Smooth muscle cell (in vitro differentiated cells): ENCODE results near the gene STOX2. TPM values are rescaled to one million over a fixed set of nuclear protein-coding genes. Genes with fewer than 3 reads are reported as not detected.

Experiments used
- DNase-seq: peaks from one replicate; lab custom pipeline; 2025; ENCODE audit not compliant: unreplicated experiment; lab: John Stamatoyannopoulos, UW
- H2AFZ ChIP-seq: fragments of 200-600 bp; sonication (generic); 2 replicates; pipeline ENCODE4 v1.6.0; 2016; ENCODE audit warnings: antibody characterized with exemption, low read depth, mild to moderate bottlenecking
- H3F3A ChIP-seq: fragments of 200-600 bp; sonication (generic); 2 replicates; pipeline ENCODE4 v1.6.0; 2017; ENCODE audit warnings: antibody characterized with exemption, low read depth
- H3K27ac ChIP-seq: fragments of 200-600 bp; sonication (generic); 2 replicates; pipeline ENCODE4 v1.5.1; 2016; ENCODE audit warnings: low read depth, mild to moderate bottlenecking
- H3K27me3 ChIP-seq: fragments of 200-600 bp; sonication (generic); 2 replicates; pipeline ENCODE4 v1.6.1; 2016; ENCODE audit warnings: low read depth, mild to moderate bottlenecking
- H3K36me3 ChIP-seq: fragments of 200-600 bp; sonication (generic); 2 replicates; pipeline ENCODE4 v1.5.1; 2016; ENCODE audit warnings: low read depth
- H3K4me1 ChIP-seq: fragments of 200-600 bp; sonication (generic); 2 replicates; pipeline ENCODE4 v1.5.1; 2016; ENCODE audit warnings: low read depth
- H3K4me2 ChIP-seq: fragments of 200-600 bp; sonication (generic); 2 replicates; pipeline ENCODE4 v1.6.0; 2016; ENCODE audit warnings: mild to moderate bottlenecking
- H3K4me3 ChIP-seq: fragments of 200-600 bp; sonication (generic); 2 replicates; pipeline ENCODE4 v1.5.1; 2016; ENCODE audit warnings: mild to moderate bottlenecking
- H3K79me2 ChIP-seq: fragments of 200-600 bp; sonication (generic); 2 replicates; pipeline ENCODE4 v1.6.0; 2016; ENCODE audit warnings: low read depth, mild to moderate bottlenecking
- H3K9ac ChIP-seq: fragments of 200-600 bp; sonication (generic); 2 replicates; pipeline ENCODE4 v1.6.0; 2016; ENCODE audit warnings: low read depth
- H3K9me3 ChIP-seq: fragments of 200-600 bp; sonication (generic); replicated peaks from 2 replicates; pipeline ENCODE4 v1.5.1; 2016; ENCODE audit warnings: low read depth
- H4K20me1 ChIP-seq: fragments of 200-600 bp; sonication (generic); 2 replicates; pipeline ENCODE4 v1.6.0; 2016; ENCODE audit warnings: low read depth
- WGBS: methylation state at CpG from one replicate; pipeline ENCODE4 v1.1.7; 2016; ENCODE audit warnings: low lambda C conversion rate; 5-methylcytosine and 5-hydroxymethylcytosine counted together
- polyA plus RNA-seq: library from polyadenylated mRNA; unstranded; fragments of >200 nt; fragmentation: Nextera tagmentation; extraction: Ambion mirVana; gene quantifications from 2 replicates; pipeline ENCODE4 v1.2.1, GENCODE V29; 2016
- total RNA-seq: library from RNA; depleted of rRNA; stranded (reverse); fragments of >200 nt; gene quantifications from 2 replicates; pipeline ENCODE4 v1.2.3, GENCODE V29; 2014
- TF ChIP-seq, protein P1 (sequence below): fragments of 200-600 bp; sonication (generic); IDR thresholded peaks from 2 replicates; pipeline ENCODE4 v1.5.1; 2017; ENCODE audit warnings: borderline replicate concordance, mild to moderate bottlenecking, antibody characterized with exemption; ENCODE audit not compliant: insufficient read depth, poor library complexity, severe bottlenecking

The STOX2 gene
- total and polyA plus RNA-seq, 2 experiments from 2014 or later, result 1.3 to 4.2 TPM

DNA sequence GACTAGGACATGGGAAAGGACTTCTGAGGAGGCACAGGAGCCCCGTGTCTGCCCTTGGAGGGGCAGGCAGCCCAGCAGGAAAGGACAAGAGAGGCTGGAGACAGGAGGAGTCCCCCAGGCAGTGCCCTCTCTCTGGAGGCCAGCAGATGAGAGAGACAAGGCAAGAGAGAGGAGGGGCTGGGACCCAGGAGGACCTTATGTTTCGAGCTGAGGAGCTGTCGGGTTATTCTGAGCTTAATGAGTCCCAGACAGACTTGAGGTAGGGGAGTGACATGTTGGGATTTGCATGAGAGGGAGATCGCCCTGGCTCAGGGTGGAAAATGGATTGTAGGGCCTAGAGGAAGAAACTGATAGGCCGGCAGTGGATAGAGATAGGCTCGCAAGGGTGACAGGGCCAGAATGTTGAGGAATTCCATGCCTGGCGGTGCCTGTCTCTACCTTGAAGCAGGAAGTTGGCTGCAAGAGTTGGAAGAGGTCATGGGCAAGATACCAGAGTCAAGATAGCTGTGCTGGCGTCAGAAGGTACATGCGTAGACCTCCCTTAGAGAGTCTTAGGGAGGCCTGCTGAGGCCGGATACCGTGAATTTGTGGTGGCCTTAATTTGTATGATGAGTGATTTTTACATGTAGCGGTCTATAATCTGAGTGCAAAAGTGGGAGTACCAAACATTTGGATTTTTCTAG, 19.4 kb downstream of the STOX2 start:
- Histone ChIP-seq H3F3A (no peaks in the 10 kb centered on the region), H4K20me1 (no peaks in the 10 kb centered on the region), H3K9me3 (no peaks in the 10 kb centered on the region), H3K79me2 (no peaks in the 10 kb centered on the region), H3K4me3 (no peak overlapping the region), H2AFZ (no peak overlapping the region), H3K9ac (no peak overlapping the region), H3K27ac (no peak overlapping the region), H3K27me3 (no peaks in the 10 kb centered on the region), H3K4me1 (peaks cover 9% of the 10 kb centered on the region), H3K36me3 (no peaks in the 10 kb centered on the region), H3K4me2 (no peak overlapping the region)
- TF ChIP-seq, protein P1, sequence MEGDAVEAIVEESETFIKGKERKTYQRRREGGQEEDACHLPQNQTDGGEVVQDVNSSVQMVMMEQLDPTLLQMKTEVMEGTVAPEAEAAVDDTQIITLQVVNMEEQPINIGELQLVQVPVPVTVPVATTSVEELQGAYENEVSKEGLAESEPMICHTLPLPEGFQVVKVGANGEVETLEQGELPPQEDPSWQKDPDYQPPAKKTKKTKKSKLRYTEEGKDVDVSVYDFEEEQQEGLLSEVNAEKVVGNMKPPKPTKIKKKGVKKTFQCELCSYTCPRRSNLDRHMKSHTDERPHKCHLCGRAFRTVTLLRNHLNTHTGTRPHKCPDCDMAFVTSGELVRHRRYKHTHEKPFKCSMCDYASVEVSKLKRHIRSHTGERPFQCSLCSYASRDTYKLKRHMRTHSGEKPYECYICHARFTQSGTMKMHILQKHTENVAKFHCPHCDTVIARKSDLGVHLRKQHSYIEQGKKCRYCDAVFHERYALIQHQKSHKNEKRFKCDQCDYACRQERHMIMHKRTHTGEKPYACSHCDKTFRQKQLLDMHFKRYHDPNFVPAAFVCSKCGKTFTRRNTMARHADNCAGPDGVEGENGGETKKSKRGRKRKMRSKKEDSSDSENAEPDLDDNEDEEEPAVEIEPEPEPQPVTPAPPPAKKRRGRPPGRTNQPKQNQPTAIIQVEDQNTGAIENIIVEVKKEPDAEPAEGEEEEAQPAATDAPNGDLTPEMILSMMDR, result no peak
- DNase-seq, result no peak
- WGBS, result 95% methylated on average over 12 of the region's 12 CpGs

DNA sequence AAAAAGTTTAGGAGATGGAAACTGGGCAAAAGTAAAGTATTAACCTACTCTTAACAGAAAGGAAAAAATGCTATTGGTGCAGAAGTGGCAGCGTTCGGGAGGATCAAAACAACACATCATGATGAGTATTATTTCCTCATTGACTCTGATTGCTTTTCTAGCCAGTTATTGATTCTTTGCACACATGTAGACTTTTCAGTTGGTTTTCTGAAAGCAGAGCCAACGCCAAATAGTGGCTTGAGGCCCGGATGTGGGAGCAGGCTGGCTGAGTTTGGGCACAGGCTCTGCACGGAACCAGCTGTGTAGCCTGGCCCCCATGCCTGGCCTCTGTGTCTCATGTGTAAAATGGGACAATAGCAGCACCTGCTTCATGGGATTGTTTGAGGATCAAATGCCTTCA, 21.8 kb downstream of the STOX2 start:
- H3K79me2 ChIP-seq, result no peaks in the 10 kb centered on the region
- no peak overlapping the region for H3K9ac ChIP-seq
- no peak overlapping the region for H3K4me2 ChIP-seq
- WGBS, result 96% methylated on average over 5 of the region's 5 CpGs
- no peak for DNase-seq
- no peak overlapping the region for H2AFZ ChIP-seq
- TF ChIP-seq, protein P1, result no peak
- no peaks in the 10 kb centered on the region for H3K9me3 ChIP-seq
- H3K4me1 ChIP-seq, result no peaks in the 10 kb centered on the region
- no peaks in the 10 kb centered on the region for H3F3A ChIP-seq
- no peaks in the 10 kb centered on the region for H4K20me1 ChIP-seq
- H3K36me3 ChIP-seq, result no peaks in the 10 kb centered on the region
- H3K27me3 ChIP-seq, result no peaks in the 10 kb centered on the region
- H3K27ac ChIP-seq, result no peak overlapping the region
- H3K4me3 ChIP-seq, result no peak overlapping the region

DNA sequence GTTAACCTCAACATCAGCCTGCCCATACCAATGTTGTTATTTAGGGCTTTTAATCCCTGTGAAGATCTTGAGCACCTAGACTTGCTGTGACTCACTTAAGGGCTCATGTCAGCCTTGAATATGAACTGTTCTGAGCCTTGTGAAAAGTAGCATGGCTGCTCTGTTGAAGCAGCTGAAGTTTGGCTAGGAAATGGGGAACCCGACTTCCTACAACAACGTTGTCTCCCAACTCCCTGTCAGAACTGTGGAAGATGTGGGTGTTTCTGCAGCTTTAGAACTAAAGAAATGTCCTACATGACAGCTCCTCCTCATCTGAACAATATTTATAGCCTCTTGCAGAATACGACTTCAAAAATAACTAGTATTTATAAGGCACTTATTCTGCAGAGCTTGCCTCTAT, 27.5 kb downstream of the STOX2 start:
- no peak for DNase-seq
- Histone ChIP-seq H3K4me1 (no peaks in the 10 kb centered on the region), H3K4me2 (no peak overlapping the region), H3K9ac (no peak overlapping the region), H3K79me2 (no peaks in the 10 kb centered on the region), H3K27me3 (no peaks in the 10 kb centered on the region), H3K9me3 (no peaks in the 10 kb centered on the region), H4K20me1 (no peaks in the 10 kb centered on the region), H3K4me3 (no peak overlapping the region), H3F3A (no peaks in the 10 kb centered on the region), H3K27ac (no peak overlapping the region), H2AFZ (no peak overlapping the region), H3K36me3 (no peaks in the 10 kb centered on the region)
- WGBS, result 93% methylated on average over 3 of the region's 3 CpGs
- TF ChIP-seq, protein P1, result no peak

DNA sequence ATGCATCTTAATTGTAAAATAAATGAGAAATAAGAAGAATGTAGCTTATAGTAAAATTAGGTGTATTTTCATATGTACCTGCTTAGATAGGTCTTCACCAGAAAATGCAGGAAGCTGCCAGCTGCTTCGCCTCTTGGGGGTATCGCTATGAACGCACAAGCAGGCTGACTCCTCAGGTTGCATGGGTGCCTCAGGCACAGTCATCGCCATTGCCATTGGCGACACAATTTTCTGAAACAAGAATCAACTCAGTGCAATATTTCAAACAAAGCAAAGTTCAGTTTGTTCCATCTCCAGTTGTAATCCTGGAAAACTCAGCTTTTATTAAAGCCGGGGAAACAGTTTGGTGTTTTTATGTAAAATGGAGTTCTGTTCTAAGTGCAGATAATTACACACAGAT, 29.7 kb downstream of the STOX2 start:
- TF ChIP-seq, protein P1, result no peak
- no peak for DNase-seq
- H3K9ac ChIP-seq, result no peak overlapping the region
- no peak overlapping the region for H2AFZ ChIP-seq
- no peak overlapping the region for H3K4me2 ChIP-seq
- no peaks in the 10 kb centered on the region for H3K27me3 ChIP-seq
- no peaks in the 10 kb centered on the region for H3F3A ChIP-seq
- no peak overlapping the region for H3K4me3 ChIP-seq
- no peaks in the 10 kb centered on the region for H4K20me1 ChIP-seq
- H3K27ac ChIP-seq, result no peak overlapping the region
- no peaks in the 10 kb centered on the region for H3K79me2 ChIP-seq
- H3K36me3 ChIP-seq, result no peaks in the 10 kb centered on the region
- H3K4me1 ChIP-seq, result no peaks in the 10 kb centered on the region
- H3K9me3 ChIP-seq, result no peaks in the 10 kb centered on the region
- 93% methylated on average over 6 of the region's 6 CpGs for WGBS
